Measurements from ENCODE around the gene LYRM4.

The LYRM4 gene

DNA sequence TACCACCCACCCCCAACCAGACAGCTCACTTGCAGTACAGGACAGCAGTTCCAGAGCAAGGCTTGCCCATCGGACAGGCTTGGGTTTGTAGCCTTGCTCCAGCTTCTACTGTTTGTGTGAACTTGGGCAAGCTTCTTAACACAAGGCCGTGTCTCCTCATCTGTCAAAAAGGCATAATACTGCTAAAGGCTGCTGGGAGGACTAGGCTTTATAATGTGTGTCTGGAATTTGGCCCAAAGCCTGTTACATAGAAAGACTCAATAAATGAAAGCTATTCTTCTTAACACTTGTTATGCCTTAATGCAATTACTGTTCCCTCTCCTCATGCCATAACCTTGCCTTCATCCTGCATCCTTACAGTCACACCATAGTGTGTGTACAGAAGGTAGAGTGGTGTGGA lies 43.4 kb downstream of the LYRM4 start:
- DNase-seq (ENCODE audit: low read depth): no peak
- TF ChIP-seq CTCF (conservative IDR thresholded peaks at IDR 0.05; ENCODE audit: low read depth, low read length): no peak
- H3K4me3 ChIP-seq (ENCODE audit: low read length): no peak overlapping the region

DNA sequence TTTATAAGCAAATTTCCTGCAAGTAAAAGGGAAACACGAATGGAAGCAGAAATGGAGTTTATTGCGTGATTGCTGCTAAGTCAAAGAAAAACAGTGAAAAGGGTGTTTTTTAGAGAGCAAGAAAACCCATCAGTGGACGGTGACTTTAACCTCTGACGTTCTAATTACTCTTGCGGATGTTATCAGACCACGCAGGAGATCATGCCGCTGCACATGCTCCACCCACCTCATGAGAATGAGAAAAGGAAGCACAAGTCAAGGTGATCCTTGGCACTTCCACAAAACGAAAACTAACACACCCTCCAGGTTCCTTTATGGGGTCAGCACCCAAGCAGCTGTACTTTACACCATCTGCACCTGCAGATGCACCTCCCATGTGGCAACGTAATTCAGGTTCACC lies 45.0 kb downstream of the LYRM4 start:
- no peak overlapping the region for H3K4me3 ChIP-seq (ENCODE audit: low read length)
- DNase-seq (ENCODE audit: low read depth): no peak
- TF ChIP-seq CTCF (conservative IDR thresholded peaks at IDR 0.05; ENCODE audit: low read depth, low read length): no peak

GRCh38 chr6:5215159-5215558 lies 45.6 kb downstream of the LYRM4 start:
- H3K4me3 ChIP-seq (ENCODE audit: low read length): no peak overlapping the region
- no peak for TF ChIP-seq CTCF (conservative IDR thresholded peaks at IDR 0.05; ENCODE audit: low read depth, low read length)
- DNase-seq (ENCODE audit: low read depth): no peak

GRCh38 chr6:5214570-5215052 lies 46.1 kb downstream of the LYRM4 start:
- H3K4me3 ChIP-seq (ENCODE audit: low read length): no peak overlapping the region
- peak; percentile 65 for TF ChIP-seq CTCF (conservative IDR thresholded peaks at IDR 0.05; ENCODE audit: low read depth, low read length)
- DNase-seq (ENCODE audit: low read depth): no peak

DNA sequence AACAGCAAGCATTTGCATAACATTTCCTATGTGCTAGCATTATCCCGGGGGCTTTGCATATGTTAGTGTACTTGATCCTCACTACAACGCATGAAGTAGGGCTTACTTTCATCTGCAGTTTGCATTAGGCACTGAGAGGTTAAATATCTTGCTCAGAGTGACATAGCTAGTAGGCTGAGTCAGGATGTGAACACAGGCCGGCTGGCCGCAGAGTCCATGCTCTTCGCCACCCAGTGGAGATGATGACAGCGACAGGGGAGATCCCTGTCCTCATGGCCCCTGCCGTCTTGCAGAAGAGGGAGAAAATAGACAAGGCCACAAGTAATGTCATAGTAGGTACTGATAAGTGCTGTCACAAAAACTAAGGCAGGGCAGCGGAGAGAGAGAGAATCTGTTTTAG lies 46.9 kb downstream of the LYRM4 start:
- TF ChIP-seq CTCF (conservative IDR thresholded peaks at IDR 0.05; ENCODE audit: low read depth, low read length): no peak

GRCh38 chr6:5211492-5211891 lies 49.3 kb downstream of the LYRM4 start:
- TF ChIP-seq CTCF (conservative IDR thresholded peaks at IDR 0.05; ENCODE audit: low read depth, low read length): no peak
- DNase-seq (ENCODE audit: low read depth): no peak
- no peak overlapping the region for H3K4me3 ChIP-seq (ENCODE audit: low read length)

More for the DNA sequence above, 46.9 kb downstream of the LYRM4 start:
- DNase-seq (ENCODE audit: low read depth): no peak
- no peak overlapping the region for H3K4me3 ChIP-seq (ENCODE audit: low read length)

- no peak for DNase-seq (ENCODE audit: low read depth)
- TF ChIP-seq CTCF (conservative IDR thresholded peaks at IDR 0.05; ENCODE audit: low read depth, low read length): no peak
These were observed 52.2 kb downstream of the LYRM4 start for GRCh38 chr6:5208471-5208971.

More at GRCh38 chr6:5208471-5208971, 52.2 kb downstream of the LYRM4 start:
- H3K4me3 ChIP-seq (ENCODE audit: low read length): no peak overlapping the region
